ENCODE results near the gene ARMH3. TPM values are rescaled to one million over a fixed set of nuclear protein-coding genes. Genes with fewer than 3 reads are reported as not detected.

ARMH3 gene
- total and polyA plus RNA-seq, 10 of the 15 experiments (the other 5 are each of a cell fraction or from before 2014, with no cell fraction given), result 13.0 to 33.0 (median 16.4) TPM

- H3K4me1 ChIP-seq (ENCODE audit: control insufficient read depth, insufficient read depth, low read length), result peaks cover 32% of the 10 kb centered on the region
- ATAC-seq, result peak; percentile 91
- H3K79me2 ChIP-seq (ENCODE audit: control insufficient read depth, insufficient read depth, low read length), result no peaks in the 10 kb centered on the region
- no peaks in the 10 kb centered on the region for H3K36me3 ChIP-seq (ENCODE audit: control insufficient read depth in 2 of 2, insufficient read depth in 2 of 2, low read length in 1 of 2)
- H3K9ac ChIP-seq (ENCODE audit: control insufficient read depth, insufficient read depth, low read length), result peak overlapping the region; percentile 46; the same call in 1 of the 2 replicates
- in situ Hi-C loops (cut with MboI) (no loop called here), intact Hi-C loops (cut with micrococcal nuclease; ENCODE audit: unreplicated experiment) (no loop called here)
- RAD21 ChIA-PET (ENCODE audit: unreplicated experiment), result interaction anchor here (0.5 to 3.3 kb wide), 9 partner anchors 8 to 350 kb away, joined by 3 to 31 read pairs (median 4); no protein-coding TSS in a partner anchor
- FAIRE-seq, result peak; percentile 52
- H3K9me3 ChIP-seq (replicated peaks; ENCODE audit: control insufficient read depth, insufficient read depth, low read length), result peaks cover 8% of the 10 kb centered on the region
- H3K27me3 ChIP-seq (replicated peaks in 1 of 2; ENCODE audit: control insufficient read depth in 2 of 2, insufficient read depth in 2 of 2, low read length in 1 of 2), result no peaks in the 10 kb centered on the region
- SMC1A ChIA-PET (ENCODE audit: uncharacterized antibody, unreplicated experiment), result interaction anchor here (0.7 to 7.9 kb wide), 22 partner anchors 10 to 194 kb away, joined by 3 to 62 read pairs (median 5); partner anchors contain the start of gene KCNIP2
- peak; percentile 61 for DNase-seq (ENCODE audit: low read depth, low spot score)
- POLR2A ChIA-PET, result interaction anchor here (0.5 to 1.9 kb wide), 10 partner anchors 10 to 259 kb away, joined by 3 to 7 read pairs (median 4); no protein-coding TSS in a partner anchor
- peak overlapping the region; percentile 36; the same call in 1 of the 2 replicates for H2AFZ ChIP-seq (ENCODE audit: control insufficient read depth, low read depth, low read length)
- peak overlapping the region; percentile 83 for H3K27ac ChIP-seq (ENCODE audit: control insufficient read depth, insufficient read depth)
- peak overlapping the region; percentile 28; the same call in 1 of the 2 replicates for H3K4me3 ChIP-seq
- peak overlapping the region; percentile 88 for H3K4me2 ChIP-seq (ENCODE audit: control insufficient read depth, insufficient read depth)
- no peaks in the 10 kb centered on the region for H4K20me1 ChIP-seq (ENCODE audit: control insufficient read depth, insufficient read depth)
- CTCF ChIA-PET, result interaction anchor here (0.6 to 14.0 kb wide), 13 partner anchors 10 to 257 kb away, joined by 3 to 143 read pairs (median 4); partner anchors contain the start of gene KCNIP2
- no TSS peak for BruUV-seq (replicated peaks)
- WGBS (ENCODE audit: insufficient coverage, insufficient replicate concordance, low lambda C conversion rate, missing lambda C conversion rate), result under 1% methylated on average over 3 of the region's 3 CpGs
- TF ChIP-seq RUNX3 (IDR thresholded peaks at IDR 0.05; ENCODE audit: low read length), result peak; percentile 23; the same call in 1 of the 2 replicates
- TF ChIP-seq NFYB (IDR thresholded peaks at IDR 0.05; ENCODE audit: insufficient read depth, low read depth, low read length), result no peak
- peak; percentile 96 for TF ChIP-seq RAD51 (IDR thresholded peaks at IDR 0.05)
- TF ChIP-seq MEF2B (IDR thresholded peaks at IDR 0.05; ENCODE audit: partially characterized antibody, poor library complexity, severe bottlenecking), result peak; percentile 10
- TF ChIP-seq CREM (IDR thresholded peaks at IDR 0.05; ENCODE audit: low read depth), result 0 out of 2 replicates have a peak, but pooled peaks have one; percentile 4
- TF ChIP-seq, protein P1, sequence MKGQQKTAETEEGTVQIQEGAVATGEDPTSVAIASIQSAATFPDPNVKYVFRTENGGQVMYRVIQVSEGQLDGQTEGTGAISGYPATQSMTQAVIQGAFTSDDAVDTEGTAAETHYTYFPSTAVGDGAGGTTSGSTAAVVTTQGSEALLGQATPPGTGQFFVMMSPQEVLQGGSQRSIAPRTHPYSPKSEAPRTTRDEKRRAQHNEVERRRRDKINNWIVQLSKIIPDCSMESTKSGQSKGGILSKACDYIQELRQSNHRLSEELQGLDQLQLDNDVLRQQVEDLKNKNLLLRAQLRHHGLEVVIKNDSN (IDR thresholded peaks at IDR 0.05; ENCODE audit: borderline replicate concordance, extremely low read length, insufficient read depth, low read depth, low read length), result peak; percentile 53
- no peak for TF ChIP-seq RELA (IDR thresholded peaks at IDR 0.05; ENCODE audit: borderline replicate concordance, partially characterized antibody)
- peak in 1 of 2 experiments; percentile 37; a peak in 1 of 4 replicates for TF ChIP-seq EP300 (IDR thresholded peaks at IDR 0.05; ENCODE audit: borderline replicate concordance in 1 of 2, control insufficient read depth in 1 of 2, low read depth in 2 of 2, low read length in 2 of 2)
- peak; percentile 45; the same call in 1 of the 2 replicates for TF ChIP-seq SPI1 (IDR thresholded peaks at IDR 0.05; ENCODE audit: borderline replicate concordance, insufficient read depth, low read depth, low read length)
- 0 out of 2 replicates have a peak, but pooled peaks have one; percentile 45 for TF ChIP-seq PRDM15 (CRISPR knock-in tag; IDR thresholded peaks at IDR 0.05)
- TF ChIP-seq TBL1XR1 (IDR thresholded peaks at IDR 0.05; ENCODE audit: low read depth, low read length), result peak; percentile 14; the same call in 1 of the 2 replicates
- TF ChIP-seq DPF2 (IDR thresholded peaks at IDR 0.05), result 0 out of 2 replicates have a peak, but pooled peaks have one; percentile 26
- peak; percentile 45; the same call in 1 of the 2 replicates for TF ChIP-seq POLR2A (IDR thresholded peaks at IDR 0.05; ENCODE audit: low read depth, low read length)
- no peak for TF ChIP-seq ELK1 (IDR thresholded peaks at IDR 0.05; ENCODE audit: low read depth, low read length)
- TF ChIP-seq PML (IDR thresholded peaks at IDR 0.05; ENCODE audit: low read length), result no peak
- TF ChIP-seq JUNB (IDR thresholded peaks at IDR 0.05), result peak; percentile 75
Observed at GRCh38 chr10:101858723-101859500, 197.1 kb downstream of the ARMH3 start.
